HUES6 (cell line): ENCODE results near the gene SSBP2.
A peak's percentile ranks its signal among the peaks of the same experiment; 100 is the strongest.
"Not testable (repeated sequence)": the region's sequence is repeated elsewhere in the genome, so short reads cannot be mapped to it uniquely, and the experiment has no call there.

ENCODE experiments used
- H3K27ac ChIP-seq: 2 replicates; pipeline ENCODE4 v1.7.0; 2013; ENCODE audit warnings: low read depth, mild to moderate bottlenecking, low read length, inconsistent platforms
- H3K27me3 ChIP-seq: 2 replicates; pipeline ENCODE4 v1.6.1; 2013; ENCODE audit warnings: low read length; ENCODE audit not compliant: control insufficient read depth, insufficient read depth
- H3K36me3 ChIP-seq: 2 replicates; pipeline ENCODE4 v1.6.1; 2013; ENCODE audit warnings: low read length; ENCODE audit not compliant: control insufficient read depth, insufficient read depth
- H3K4me1 ChIP-seq: 2 replicates; pipeline ENCODE4 v1.6.1; 2013; ENCODE audit warnings: low read length; ENCODE audit not compliant: control insufficient read depth, insufficient read depth
- H3K4me3 ChIP-seq: 2 replicates; pipeline ENCODE4 v1.5.1; 2013; ENCODE audit warnings: low read depth, low read length
- H3K9ac ChIP-seq: one replicate; pipeline ENCODE4 v1.6.1; 2013; ENCODE audit warnings: mild to moderate bottlenecking, low read length
- H3K9me3 ChIP-seq: 2 replicates; pipeline ENCODE4 v1.6.1; 2013; ENCODE audit warnings: low read depth, low read length; ENCODE audit not compliant: control insufficient read depth, insufficient read depth

Gene SSBP2

DNA sequence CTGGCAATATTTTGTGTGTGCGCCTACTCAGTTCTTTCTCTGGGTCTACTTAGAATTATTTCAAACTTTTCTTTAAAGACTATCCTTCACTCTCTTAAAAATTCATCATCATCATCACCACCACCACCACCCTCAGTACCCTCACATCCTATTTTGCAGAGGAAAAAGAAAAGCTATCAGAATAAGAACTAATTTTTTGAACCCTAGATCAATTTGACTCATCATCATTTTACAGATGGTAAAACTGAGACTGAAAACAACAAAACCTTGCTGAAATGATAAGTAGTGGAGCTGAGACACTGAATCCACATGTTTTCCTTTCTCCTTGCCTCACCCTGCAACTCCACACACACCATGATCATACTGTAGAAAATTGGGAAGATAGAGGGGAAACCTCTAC lies 119.3 kb downstream of the SSBP2 start:
- no peaks in the 10 kb centered on the region for H3K4me1 ChIP-seq
- H3K27ac ChIP-seq = no peak overlapping the region
- no peaks in the 10 kb centered on the region for H3K27me3 ChIP-seq
- H3K9ac ChIP-seq = no peak overlapping the region
- H3K36me3 ChIP-seq = no peaks in the 10 kb centered on the region
- no peak overlapping the region for H3K4me3 ChIP-seq
- H3K9me3 ChIP-seq = no peaks in the 10 kb centered on the region

GRCh38 chr5:81631124-81631523 lies 119.8 kb downstream of the SSBP2 start:
- H3K27me3 ChIP-seq = no peaks in the 10 kb centered on the region
- H3K36me3 ChIP-seq = no peaks in the 10 kb centered on the region
- H3K9me3 ChIP-seq = no peaks in the 10 kb centered on the region
- no peak overlapping the region for H3K27ac ChIP-seq
- H3K9ac ChIP-seq = no peak overlapping the region
- no peak overlapping the region for H3K4me3 ChIP-seq
- no peaks in the 10 kb centered on the region for H3K4me1 ChIP-seq

DNA sequence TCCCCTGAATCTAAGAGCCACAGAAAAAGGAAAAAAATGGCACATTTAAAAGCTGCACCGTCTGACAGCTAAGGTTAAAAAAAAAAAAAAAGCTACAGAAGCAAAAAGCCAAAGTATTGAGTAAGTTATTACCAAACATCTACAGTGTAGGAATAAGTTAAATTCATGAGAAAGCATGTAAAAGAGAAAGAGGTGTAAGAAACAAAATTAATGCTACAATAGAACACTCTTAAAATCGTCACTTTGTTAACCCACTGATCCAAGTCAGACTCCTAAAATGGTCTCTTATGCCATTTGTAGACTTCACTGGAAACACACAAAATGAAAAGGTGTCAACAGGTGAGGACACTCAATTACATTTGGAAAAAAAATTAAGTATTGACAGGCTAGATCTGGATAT lies 120.2 kb downstream of the SSBP2 start:
- no peaks in the 10 kb centered on the region for H3K9me3 ChIP-seq
- H3K4me1 ChIP-seq = no peaks in the 10 kb centered on the region
- no peaks in the 10 kb centered on the region for H3K36me3 ChIP-seq
- H3K4me3 ChIP-seq = no peak overlapping the region
- no peak overlapping the region for H3K9ac ChIP-seq
- no peak overlapping the region for H3K27ac ChIP-seq
- no peaks in the 10 kb centered on the region for H3K27me3 ChIP-seq

GRCh38 chr5:81629986-81630385 lies 120.9 kb downstream of the SSBP2 start:
- Histone ChIP-seq H3K9me3 (no peaks in the 10 kb centered on the region), H3K36me3 (no peaks in the 10 kb centered on the region), H3K27ac (no peak overlapping the region)

DNA sequence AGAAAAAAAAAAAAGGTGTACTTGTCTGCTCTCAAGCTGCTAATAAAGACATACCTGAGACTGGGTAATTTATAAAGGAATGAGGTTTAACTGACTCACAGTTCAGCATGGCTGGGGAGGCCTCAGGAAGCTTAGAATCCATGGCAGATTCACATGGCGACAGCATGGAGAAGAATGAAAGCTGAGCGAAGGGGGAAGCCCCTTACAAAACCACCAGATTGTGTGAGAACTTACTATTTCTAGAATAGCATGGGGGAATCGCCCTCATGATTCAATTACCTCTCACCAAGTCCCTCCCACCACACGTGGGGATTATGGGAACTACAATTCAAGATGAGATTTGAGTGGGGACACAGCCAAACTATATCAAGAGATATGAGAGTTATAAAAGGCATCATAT lies 122.8 kb downstream of the SSBP2 start:
- H3K27ac ChIP-seq, H3K4me1 ChIP-seq, H3K4me3 ChIP-seq, H3K9ac ChIP-seq, H3K36me3 ChIP-seq, H3K27me3 ChIP-seq, H3K9me3 ChIP-seq: not testable (repeated sequence)

More at GRCh38 chr5:81629986-81630385, 120.9 kb downstream of the SSBP2 start:
- Histone ChIP-seq H3K9ac (no peak overlapping the region), H3K27me3 (no peaks in the 10 kb centered on the region), H3K4me3 (no peak overlapping the region), H3K4me1 (no peaks in the 10 kb centered on the region)

DNA sequence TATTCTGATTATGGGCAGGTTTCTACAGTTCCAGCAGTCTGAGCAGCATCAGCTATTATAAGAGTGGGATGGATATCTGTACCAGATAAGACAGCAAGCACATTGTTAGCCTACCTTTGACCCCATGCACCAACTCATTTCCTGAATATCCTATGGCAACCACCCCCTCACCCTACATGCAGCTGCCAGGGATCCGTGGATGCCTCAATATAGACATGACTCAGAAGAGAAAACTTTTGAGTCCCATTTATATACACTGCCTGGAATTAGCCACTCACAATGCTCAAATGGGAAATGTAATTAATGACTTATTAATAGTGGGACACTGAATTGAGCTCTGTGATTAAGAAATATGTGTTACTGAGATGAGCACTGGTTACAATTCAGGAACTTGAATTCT lies 124.4 kb downstream of the SSBP2 start:
- no peaks in the 10 kb centered on the region for H3K4me1 ChIP-seq
- H3K9me3 ChIP-seq = no peaks in the 10 kb centered on the region; the same call in 1 of the 2 replicates
- no peak overlapping the region for H3K27ac ChIP-seq
- no peak overlapping the region for H3K9ac ChIP-seq
- no peaks in the 10 kb centered on the region for H3K27me3 ChIP-seq
- H3K36me3 ChIP-seq = no peaks in the 10 kb centered on the region
- no peak overlapping the region for H3K4me3 ChIP-seq

DNA sequence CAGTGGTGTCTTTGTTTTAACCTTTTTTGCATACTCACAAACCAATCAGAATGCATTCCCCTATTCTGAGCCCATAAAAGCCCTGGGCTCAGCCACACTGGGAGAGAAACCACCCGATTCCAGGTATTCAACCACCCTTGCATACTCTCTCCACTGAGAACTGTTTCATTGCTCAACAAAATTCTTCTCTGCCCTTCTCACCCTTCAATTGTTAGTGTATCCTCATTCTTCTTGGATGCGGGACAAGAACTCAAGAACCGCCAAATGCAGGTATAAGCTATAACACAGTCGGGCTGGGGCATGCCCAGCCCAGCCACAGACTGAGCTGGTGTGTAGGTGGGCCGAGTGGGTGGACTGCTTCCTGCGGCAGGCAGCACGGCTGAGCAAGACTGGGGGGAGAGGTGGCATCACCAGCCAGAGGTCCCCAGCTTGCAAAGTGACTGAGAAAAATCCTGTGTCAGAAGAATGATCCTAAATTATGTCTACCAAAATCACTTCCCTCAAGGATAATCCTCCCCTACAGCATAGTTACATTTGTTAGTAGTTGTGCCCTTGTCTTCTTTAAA lies 141.0 kb downstream of the SSBP2 start:
- Histone ChIP-seq H3K4me3 (no peak overlapping the region), H3K27me3 (no peaks in the 10 kb centered on the region), H3K9me3 (peaks cover 7% of the 10 kb centered on the region), H3K9ac (no peak overlapping the region), H3K36me3 (peaks cover 4% of the 10 kb centered on the region; the same call in 1 of the 2 replicates), H3K27ac (no peak overlapping the region), H3K4me1 (peaks cover 13% of the 10 kb centered on the region)

- Histone ChIP-seq H3K27ac (no peak overlapping the region), H3K4me1 (peaks cover 17% of the 10 kb centered on the region), H3K9me3 (peaks cover 7% of the 10 kb centered on the region), H3K4me3 (no peak overlapping the region), H3K27me3 (no peaks in the 10 kb centered on the region), H3K36me3 (peaks cover 4% of the 10 kb centered on the region; the same call in 1 of the 2 replicates), H3K9ac (no peak overlapping the region)
These were observed 141.9 kb downstream of the SSBP2 start for GRCh38 chr5:81608976-81609375.

- Histone ChIP-seq H3K27me3 (no peaks in the 10 kb centered on the region), H3K9ac (no peak overlapping the region), H3K27ac (no peak overlapping the region), H3K4me3 (no peak overlapping the region), H3K9me3 (peaks cover 7% of the 10 kb centered on the region), H3K4me1 (peaks cover 19% of the 10 kb centered on the region), H3K36me3 (peaks cover 7% of the 10 kb centered on the region)
These were observed 143.2 kb downstream of the SSBP2 start for GRCh38 chr5:81607693-81608092.

GRCh38 chr5:81606150-81606549 lies 144.7 kb downstream of the SSBP2 start:
- no peak overlapping the region for H3K9ac ChIP-seq
- no peak overlapping the region for H3K4me3 ChIP-seq
- no peaks in the 10 kb centered on the region for H3K27me3 ChIP-seq
- peaks cover 7% of the 10 kb centered on the region for H3K36me3 ChIP-seq
- peaks cover 27% of the 10 kb centered on the region for H3K4me1 ChIP-seq
- peaks cover 7% of the 10 kb centered on the region for H3K9me3 ChIP-seq
- peak overlapping the region; percentile 35; the same call in 1 of the 2 replicates for H3K27ac ChIP-seq

- H3K4me1 ChIP-seq = peaks cover 27% of the 10 kb centered on the region
- H3K36me3 ChIP-seq = peaks cover 7% of the 10 kb centered on the region
- H3K4me3 ChIP-seq = no peak overlapping the region
- H3K9me3 ChIP-seq = peaks cover 7% of the 10 kb centered on the region
- H3K27me3 ChIP-seq = no peaks in the 10 kb centered on the region
- 0 out of 2 replicates have a peak overlapping the region, but pooled peaks have one; percentile 35 for H3K27ac ChIP-seq
- no peak overlapping the region for H3K9ac ChIP-seq
These were observed 145.6 kb downstream of the SSBP2 start for GRCh38 chr5:81605299-81605698.
